GM21390 (cell line): ENCODE measurements around the gene CHRNA1.

ENCODE experiments used
- ATAC-seq: cut with Tn5 transposase; IDR thresholded peaks from one replicate; pipeline ENCODE4 v1.9.1; 2021; ENCODE audit not compliant: unreplicated experiment

Gene CHRNA1

GRCh38 chr2:174761837-174762236 lies 2.4 kb downstream of the CHRNA1 start:
- no peak for ATAC-seq

GRCh38 chr2:174760845-174761473 lies 3.3 kb downstream of the CHRNA1 start:
- ATAC-seq = no peak

- ATAC-seq = no peak
Observed at GRCh38 chr2:174759381-174760065, 4.7 kb downstream of the CHRNA1 start.

- ATAC-seq = no peak
Observed at GRCh38 chr2:174756743-174757142, 7.5 kb downstream of the CHRNA1 start.

GRCh38 chr2:174753038-174753633 lies 11.1 kb downstream of the CHRNA1 start:
- ATAC-seq = no peak

- peak; percentile 84 for ATAC-seq
Observed at GRCh38 chr2:174752403-174753037, 11.8 kb downstream of the CHRNA1 start.

- peak; percentile 46 for ATAC-seq
Observed at GRCh38 chr2:174750923-174751441, 13.3 kb downstream of the CHRNA1 start.

- no peak for ATAC-seq
Observed at GRCh38 chr2:174749793-174750192, 14.5 kb downstream of the CHRNA1 start.

- peak; percentile 29 for ATAC-seq
Observed at GRCh38 chr2:174748948-174749347, 15.3 kb downstream of the CHRNA1 start.

- ATAC-seq = no peak
Observed at GRCh38 chr2:174745142-174745541, 19.1 kb downstream of the CHRNA1 start.

GRCh38 chr2:174744111-174744510 lies 20.2 kb downstream of the CHRNA1 start:
- no peak for ATAC-seq

- ATAC-seq = no peak
Observed at GRCh38 chr2:174740721-174741120, 23.6 kb downstream of the CHRNA1 start.

GRCh38 chr2:174738841-174739240 lies 25.4 kb downstream of the CHRNA1 start:
- no peak for ATAC-seq

- no peak for ATAC-seq
Observed at GRCh38 chr2:174731546-174731945, 32.7 kb downstream of the CHRNA1 start.

- ATAC-seq = no peak
Observed at GRCh38 chr2:174730698-174731018, 33.6 kb downstream of the CHRNA1 start.

- no peak for ATAC-seq
Observed at GRCh38 chr2:174729797-174730697, 34.2 kb downstream of the CHRNA1 start.

GRCh38 chr2:174728096-174728495 lies 36.2 kb downstream of the CHRNA1 start:
- ATAC-seq = no peak

- no peak for ATAC-seq
Observed at GRCh38 chr2:174726212-174726611, 38.1 kb downstream of the CHRNA1 start.

GRCh38 chr2:174722942-174723592 lies 41.2 kb downstream of the CHRNA1 start:
- no peak for ATAC-seq

- ATAC-seq = no peak
Observed at GRCh38 chr2:174719016-174719415, 45.3 kb downstream of the CHRNA1 start.
